Measurements from ENCODE around the gene ACOT2.
"Not testable (repeated sequence)": the region's sequence is repeated elsewhere in the genome, so short reads cannot be mapped to it uniquely, and the experiment has no call there.

The ACOT2 gene

DNA sequence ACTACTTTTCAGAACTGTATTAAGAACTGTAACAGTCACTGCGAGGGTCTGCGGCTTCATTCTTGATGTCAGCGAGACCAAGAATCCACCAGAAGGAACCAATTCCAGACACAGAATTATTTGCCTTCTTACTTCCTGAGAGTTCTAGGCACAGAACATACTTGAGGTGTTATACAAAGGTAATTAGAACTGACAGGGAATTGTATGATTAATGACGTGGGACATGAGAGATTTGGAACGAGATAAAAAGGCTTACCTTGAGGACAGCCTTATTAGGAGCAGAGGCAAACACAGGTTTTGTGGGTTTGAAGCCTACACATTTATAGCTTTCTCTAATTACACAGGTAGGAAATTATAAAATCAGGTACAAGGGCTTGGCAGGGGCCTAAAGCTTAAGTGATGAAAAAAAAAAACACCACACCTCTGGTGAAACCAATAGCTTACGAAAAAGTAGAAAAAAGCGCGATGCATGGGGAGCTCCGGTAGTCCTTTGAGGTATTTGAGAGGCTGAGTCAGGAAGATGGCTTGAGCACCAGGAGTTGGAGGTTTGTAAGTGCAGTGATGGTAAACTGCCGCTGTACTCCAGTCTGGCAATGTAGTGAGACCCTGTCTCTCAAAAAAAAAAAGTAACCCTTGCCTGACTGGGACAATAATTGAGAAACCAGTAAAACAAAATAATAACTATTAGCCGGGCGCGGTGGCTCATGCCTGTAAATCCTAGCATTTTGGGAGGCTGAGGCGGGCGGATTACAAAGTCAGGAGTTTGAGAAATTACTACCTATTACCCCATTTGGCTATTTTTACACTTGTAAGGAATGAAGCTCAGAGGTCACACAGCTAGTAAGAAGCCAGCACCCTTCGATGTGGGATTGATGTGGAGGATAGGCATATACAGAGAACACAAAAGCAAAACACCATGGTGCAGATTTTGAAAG, 795 bp upstream of the ACOT2 start:
- no peak for DNase-seq

DNA sequence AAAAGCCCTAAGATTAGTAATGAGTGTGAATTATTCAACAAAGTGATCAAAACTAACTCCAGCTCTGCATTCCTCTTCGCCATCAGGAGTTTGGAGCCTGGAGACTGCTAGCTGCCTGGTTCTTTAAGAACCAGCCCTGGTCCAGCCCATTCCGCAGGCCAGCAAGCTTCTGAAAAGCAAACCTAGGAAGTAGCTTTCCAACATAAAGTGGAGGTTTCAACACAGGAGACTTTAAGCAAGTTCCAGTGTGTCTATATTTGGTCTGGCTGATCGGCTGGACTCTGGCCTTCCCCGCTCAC, 178 bp upstream of the ACOT2 start:
- peak in 1 of 56 donors; percentile 53 for DNase-seq

DNA sequence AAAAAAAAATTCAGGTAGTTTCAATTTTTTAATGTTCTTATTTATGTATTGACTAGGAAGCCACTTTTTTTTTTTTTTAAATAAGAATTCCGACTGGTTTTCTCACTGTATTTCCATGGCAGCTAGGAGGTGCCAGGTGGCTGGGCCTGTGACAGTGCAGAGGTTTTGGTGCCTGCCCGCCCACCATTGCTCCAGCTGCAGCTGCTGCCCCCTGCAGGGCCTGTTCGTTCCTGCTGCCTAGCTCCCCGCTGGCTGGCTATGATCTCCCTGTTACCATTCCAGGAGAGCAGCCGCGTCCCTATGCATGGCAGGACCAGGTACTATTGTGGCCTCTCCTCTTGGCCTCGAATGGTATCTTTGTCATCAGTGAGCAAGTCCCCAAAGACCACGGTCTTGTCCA, 1.9 kb downstream of the ACOT2 start:
- peak in 26 of 56 donors; percentile 1 to 55 (median 14) for DNase-seq

DNA sequence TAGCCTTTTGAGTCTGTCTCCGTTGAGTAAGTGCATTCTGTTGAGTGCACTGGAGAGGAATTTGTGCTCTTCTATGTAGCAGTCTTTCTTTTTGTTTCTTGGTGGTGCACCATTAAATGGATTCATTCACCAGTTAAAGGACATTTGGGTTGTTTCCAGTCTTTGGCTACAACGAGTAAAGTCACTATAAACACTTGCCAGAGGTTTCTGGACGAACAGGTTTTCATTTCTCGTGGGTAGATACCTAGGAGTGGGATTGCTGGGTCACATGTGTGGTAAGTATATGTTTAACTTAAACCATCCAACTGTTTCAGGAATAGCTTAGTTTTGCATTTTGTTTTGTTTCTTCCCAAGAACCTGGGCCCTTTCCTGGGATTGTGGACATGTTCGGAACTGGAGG, 4.0 kb downstream of the ACOT2 start:
- not testable (repeated sequence) for DNase-seq

DNA sequence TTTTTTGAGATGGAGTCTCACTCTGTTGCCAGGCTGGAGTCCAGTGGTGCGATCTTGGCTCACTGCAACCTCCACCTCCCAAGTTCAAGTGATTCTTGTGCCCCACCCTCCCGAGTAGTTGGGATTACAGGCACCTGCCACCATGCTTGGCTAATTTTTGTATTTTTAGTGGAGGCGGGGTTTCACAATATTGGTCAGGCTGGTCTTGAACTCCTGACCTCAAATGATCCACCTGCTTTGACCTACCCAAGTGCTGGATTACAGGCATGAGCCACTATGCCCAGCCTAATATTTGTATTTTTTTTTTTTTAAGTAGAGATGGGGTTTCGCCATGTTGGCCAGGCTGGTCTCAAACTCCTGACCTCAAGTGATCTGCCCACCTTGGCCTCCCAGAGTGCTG, 4.7 kb downstream of the ACOT2 start:
- DNase-seq, result not testable (repeated sequence)

DNA sequence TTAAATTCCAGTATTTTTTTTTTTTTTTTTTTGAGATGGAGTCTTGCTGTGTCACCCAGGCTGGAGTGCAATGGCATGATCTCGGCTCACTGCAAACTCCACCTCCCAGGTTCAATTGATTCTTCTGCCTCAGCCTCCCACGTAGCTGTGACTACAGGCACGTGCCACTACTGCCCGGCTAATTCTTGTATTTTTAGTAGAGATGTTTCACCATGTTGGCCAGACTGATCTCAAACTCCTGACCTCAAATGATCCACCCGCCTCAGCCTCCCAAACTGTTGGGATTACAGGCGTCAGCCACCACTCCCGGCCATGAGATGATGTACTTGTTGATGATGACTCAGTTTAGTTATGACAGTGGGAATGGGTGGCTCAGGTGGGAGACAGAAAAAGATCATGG, 5.2 kb downstream of the ACOT2 start:
- DNase-seq, result not testable (repeated sequence)

DNA sequence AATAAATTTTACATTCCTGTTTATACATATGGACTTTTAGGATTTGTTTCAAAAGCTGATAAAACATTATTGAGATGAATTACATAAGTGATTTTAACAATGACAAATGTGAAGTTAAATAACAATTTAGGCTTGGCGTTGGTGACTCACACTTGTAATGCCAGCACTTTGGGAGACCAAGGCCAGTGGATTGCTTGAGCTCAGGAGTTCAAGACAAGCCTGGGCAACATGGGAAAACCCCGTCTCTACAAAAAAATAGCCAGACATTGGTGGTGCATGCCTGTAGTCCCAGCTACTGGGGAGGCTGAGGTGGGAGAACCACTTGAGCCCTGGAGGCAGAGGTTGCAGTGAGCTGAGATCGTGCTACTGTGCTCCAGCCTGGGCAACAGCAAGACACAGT, 7.4 kb downstream of the ACOT2 start:
- DNase-seq, result no peak

DNA sequence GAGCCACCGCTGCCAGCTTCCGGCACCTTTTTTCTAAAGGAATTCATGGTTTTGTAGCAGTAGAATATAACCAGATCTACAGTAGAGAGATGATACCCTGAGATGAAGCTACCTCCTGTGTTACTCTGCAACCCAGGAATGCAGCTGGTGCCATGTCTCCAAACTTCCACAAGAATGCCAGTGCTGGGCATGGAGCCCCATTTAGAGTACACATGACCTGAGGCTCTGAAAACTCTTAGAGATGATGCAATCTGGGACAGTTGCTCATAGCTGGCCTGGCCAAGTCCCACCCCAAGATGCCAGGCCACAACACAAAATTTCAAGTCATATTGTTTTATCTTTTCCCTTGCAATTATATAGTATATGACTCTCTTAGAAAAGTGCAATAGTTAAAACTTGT, 8.2 kb downstream of the ACOT2 start:
- DNase-seq, result not testable (repeated sequence)

DNA sequence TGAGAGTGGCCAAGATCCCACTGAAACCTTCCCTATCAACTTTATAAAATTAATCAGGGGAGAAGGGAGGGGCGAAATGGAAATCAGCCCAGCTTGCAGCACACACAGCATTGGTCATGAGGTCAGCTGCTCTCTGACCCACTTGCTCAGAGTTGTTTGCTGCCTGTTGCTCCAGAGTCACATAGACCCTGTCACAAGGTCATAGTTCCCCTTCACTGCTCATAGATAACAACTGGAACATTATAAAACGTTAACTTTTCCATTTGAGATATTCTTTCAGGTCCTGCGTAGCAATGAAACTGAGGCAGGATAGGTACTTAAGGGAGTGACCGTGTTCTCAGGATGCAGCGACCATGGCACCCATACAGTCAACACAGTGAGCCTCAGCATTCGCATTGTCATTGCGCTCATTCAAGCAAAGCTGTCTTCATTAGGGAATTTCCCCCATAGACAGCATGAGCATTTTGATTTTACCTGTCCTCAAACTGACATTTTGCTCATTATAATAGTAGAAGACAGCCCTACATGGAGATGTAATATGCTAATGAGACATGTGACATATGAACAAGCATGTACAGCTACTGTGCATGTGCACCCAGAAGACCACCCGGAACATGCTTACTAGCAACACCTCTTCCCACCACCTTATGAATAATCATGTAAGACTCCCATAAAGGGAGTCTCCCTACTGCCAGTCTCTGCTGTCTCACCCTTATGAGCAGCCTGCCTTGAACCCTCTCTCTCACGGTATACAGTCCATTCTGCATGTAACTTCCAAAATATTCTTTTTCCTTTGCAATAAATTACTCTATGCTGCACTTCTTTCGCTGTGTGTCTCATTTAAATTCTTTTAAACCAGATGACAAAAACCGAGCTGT, 13.3 kb downstream of the ACOT2 start:
- DNase-seq, result not testable (repeated sequence)

DNA sequence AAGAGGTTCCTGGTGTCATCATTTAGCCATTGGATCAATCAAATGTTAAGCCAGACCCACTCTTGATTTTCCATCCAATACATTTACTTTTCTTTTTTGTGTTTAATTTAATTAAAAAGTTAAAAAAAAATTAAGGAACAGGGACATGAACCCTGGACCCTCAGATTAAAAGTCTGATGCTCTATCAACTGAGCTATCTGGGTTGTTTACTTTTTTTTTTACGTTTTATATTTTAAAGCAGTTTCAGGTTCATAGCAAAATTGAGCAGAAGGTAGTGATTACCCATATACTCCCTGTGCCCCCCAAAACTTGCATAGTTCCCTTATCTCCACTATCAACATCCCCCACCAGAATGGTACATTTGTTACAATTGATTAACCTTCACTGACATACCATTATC, 19.7 kb downstream of the ACOT2 start:
- no peak for DNase-seq

DNA sequence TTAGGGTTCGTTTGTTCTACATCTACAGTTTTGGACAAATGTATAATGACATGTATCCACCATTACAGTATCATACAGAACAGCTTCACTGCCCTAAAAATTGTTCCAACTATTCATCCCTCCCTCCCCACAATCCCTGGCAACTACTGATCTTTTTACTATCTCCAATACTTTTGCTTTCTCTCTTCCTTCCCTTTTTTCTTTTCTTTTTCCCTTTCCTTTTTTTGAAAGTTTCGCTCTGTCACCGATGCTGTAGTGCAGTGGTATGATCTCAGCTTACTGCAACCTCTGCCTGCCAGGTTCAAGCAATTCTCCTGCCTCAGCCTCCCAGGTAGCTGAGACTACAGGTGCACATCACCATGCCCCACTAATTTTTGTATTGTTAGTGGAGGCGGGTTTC, 20.1 kb downstream of the ACOT2 start:
- DNase-seq, result no peak

DNA sequence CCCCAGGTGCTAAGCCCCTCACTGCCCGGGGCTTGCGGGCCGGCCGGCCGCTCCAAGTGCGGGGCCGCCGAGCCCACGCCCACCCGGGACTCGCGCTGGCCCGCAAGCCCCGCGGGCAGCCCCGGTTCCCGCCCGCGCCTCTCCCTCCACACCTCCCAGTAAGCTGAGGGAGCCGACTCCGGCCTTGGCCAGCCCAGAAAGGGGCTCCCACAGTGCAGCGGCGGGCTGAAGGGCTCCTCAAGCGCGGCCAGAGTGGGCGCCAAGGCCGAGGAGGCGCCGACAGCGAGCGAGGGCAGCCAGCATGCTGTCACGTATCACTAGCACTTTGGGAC, 21.6 kb downstream of the ACOT2 start:
- not testable (repeated sequence) for DNase-seq

DNA sequence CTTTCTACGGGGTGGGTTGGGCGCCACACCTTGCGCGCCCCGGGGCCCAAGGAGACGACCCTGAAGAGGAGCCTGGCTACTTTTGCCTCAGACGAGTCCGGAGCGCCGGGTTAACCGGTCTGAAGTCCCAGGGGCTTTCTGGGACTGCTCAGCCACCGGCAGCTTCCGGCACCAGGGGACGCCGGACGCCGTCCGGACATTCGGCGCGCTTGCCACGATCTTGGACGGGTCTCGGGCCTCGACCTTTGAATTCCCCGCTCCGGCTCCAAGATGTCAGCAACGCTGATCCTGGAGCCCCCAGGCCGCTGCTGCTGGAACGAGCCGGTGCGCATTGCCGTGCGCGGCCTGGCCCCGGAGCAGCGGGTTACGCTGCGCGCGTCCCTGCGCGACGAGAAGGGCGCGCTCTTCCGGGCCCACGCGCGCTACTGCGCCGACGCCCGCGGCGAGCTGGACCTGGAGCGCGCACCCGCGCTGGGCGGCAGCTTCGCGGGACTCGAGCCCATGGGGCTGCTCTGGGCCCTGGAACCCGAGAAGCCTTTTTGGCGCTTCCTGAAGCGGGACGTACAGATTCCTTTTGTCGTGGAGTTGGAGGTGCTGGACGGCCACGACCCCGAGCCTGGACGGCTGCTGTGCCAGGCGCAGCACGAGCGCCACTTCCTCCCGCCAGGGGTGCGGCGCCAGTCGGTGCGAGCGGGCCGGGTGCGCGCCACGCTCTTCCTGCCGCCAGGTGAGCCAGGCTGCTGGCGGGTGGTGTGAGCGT, 22.9 kb downstream of the ACOT2 start, which contains the start of gene ACOT4:
Gene ACOT4 (plus strand): TSS at position 184 of the 760 bp plus-strand sequence. CDS start 87 bp downstream, at position 271.
- peak in 14 of 56 donors; percentile 1 to 43 (median 11) for DNase-seq

DNA sequence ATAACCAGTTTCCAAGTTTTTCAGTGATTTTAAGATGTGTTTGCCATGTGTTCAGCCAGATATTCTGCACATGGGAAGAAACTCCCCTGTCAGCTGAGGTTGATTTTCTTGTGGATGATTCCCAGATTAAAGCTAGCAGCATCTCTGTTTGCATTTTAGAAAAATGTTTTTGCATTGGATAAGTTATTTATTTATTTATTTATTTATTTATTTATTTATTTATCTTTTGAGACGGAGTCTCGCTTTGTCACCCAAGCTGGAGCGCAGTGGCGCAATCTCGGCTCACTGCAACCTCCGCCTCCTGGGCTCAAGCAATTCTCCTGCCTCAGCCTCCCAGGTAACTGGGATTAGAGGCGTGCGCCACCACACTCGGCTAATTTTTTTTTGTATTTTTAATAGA, 25.5 kb downstream of the ACOT2 start:
- DNase-seq, result no peak

DNA sequence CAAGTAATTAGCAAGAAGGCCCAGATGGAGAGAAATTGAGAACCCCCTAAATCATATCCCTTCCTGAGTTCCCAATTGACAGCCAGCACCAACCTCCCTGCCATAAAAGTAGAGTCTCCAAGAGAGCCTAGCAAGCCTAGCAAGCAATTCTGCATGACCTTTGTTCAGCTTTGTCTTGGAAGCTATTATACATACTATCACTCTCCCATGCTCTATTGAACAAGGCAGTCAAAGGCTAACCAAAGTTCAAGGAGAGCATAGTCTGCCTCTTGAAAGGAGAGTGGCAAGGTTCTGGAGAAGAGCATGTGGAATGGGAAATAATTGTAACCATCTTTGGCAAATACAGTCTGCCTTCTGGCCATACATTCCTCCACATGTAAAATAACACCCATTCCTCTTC, 30.5 kb downstream of the ACOT2 start:
- DNase-seq, result no peak

DNA sequence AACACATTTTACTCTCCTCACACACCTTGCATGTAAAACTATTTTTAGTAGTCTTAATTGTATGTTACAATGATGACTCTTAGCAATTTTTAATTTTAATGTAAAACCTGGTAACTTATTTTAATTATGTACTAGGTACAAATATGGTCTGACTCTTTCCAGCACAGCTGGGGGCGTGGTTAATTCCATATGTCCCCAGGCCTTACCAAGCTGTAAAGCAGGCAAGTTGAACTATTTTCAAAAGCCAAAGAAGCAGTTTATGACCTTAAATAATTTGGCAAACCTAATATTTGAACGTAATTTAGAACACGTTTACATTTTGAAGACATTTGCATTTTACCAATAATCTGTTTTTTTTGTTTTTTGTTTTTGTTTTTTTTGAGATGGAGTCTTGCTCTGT, 34.0 kb downstream of the ACOT2 start:
- no peak for DNase-seq

DNA sequence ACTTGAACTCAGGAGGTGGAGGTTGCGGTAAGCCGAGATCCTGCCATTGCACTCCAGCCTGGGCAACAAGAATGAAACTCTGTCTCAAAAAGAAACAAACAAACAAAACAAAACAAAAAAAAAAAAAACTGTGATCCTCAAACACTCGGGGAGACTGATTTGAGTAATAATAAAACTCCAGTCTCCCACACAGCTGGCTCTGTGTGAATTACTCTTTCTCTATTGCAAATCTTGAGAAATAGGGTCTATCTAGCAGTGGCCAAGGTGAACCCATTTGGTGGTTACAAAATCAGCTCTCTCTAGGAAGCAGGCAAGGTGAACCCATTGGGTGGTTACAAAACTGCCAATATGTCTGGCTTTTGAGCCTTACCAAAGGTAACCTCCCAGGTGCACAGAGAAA, 37.3 kb downstream of the ACOT2 start:
- DNase-seq, result no peak

DNA sequence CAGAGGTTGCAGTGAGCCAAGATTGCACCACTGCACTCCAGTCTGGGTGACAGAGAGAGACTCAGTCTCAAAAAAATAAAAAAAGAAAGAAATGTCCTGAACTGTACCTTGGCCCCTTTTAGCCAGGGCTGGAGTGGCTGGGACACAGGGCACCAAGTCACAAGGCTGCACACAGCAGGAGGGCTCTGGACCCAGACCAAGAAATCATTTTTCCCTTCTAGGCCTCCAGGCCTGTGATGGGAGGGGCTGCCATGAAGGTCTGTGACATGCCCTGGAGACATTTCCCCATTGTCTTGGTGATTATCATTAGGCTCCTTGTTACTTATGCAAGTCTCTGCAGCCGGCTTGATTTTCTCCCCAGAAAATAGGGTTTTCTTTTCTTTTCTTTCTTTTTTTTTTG, 38.2 kb downstream of the ACOT2 start:
- no peak for DNase-seq

DNA sequence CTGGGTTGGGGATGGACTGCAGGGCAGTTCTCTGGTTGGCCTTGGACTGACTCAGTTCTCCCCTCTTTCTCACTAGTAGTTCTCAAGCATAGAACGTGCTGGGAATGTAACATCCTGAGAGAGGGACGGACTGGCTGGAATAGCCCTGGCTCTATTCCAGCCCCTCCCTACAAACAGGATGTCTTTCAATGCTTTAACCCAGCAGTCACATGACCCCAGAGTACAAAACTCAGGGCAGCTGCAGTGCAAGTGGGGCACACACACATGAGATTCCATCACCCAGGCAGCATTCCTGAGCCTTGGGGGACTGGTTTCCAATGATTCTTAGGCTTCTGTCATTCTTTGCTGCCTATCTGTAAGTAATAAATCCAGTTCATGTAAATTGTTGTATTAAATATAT, 41.7 kb downstream of the ACOT2 start:
- peak in 20 of 56 donors; percentile 1 to 42 (median 9) for DNase-seq

DNA sequence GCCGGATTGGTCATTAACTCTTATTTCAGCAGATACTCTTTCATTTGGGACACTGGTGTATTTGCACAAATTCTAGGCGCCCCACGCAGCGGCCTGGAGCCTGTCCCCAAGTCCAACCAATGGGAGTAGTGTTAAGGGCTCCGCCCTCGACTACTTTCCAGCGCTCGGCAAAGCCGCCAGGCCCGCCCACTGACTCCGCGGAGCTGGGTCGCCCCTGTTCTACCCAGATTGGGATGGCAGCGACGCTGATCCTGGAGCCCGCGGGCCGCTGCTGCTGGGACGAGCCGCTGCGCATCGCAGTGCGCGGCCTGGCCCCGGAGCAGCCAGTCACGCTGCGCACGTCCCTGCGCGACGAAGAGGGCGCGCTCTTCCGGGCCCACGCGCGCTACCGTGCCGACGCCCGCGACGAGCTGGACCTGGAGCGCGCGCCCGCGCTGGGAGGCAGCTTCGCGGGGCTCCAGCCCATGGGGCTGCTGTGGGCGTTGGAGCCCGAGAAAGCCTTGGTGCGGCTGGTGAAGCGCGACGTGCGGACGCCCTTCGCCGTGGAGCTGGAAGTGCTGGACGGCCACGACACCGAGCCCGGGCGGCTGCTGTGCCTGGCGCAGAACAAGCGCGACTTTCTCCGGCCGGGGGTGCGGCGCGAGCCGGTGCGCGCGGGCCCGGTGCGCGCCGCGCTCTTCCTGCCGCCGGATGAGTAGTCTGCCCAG, 43.5 kb downstream of the ACOT2 start, which contains the start of gene ACOT6:
Gene ACOT6 (plus strand): TSS at position 179 of the 707 bp plus-strand sequence. CDS start 55 bp downstream, at position 234.
- DNase-seq, result peak in 46 of 56 donors; percentile 17 to 78 (median 52)

DNA sequence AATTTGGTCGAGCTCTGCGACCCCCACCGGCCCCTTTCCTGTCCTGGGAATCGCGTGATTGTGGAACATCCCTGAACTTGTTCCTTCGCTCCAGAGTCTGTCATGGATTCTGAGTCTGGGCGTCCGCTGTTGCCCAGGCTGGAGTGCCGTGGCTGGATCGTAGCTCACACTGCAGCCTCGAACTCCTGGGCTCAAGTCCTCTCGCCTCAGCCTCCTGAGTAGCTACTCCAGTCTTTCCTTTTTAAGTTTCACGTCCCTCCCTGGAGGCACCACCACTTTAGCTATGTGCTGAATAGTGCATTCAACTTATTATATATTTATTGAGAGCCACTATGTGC, 44.0 kb downstream of the ACOT2 start:
- peak in 5 of 56 donors; percentile 33 to 60 (median 49) for DNase-seq

Data from amygdala (tissue), 56 donors.